ENCODE results near the gene UTP25.

GRCh38 chr1:209845408-209845725, 17.6 kb downstream of the UTP25 start:
- TF ChIP-seq CTCF (conservative IDR thresholded peaks at IDR 0.05) (no peak), ZFX (IDR thresholded peaks at IDR 0.05) (no peak)

Data from C4-2B (cell line).